ENCODE measurements around the gene CNTNAP2.

DNA sequence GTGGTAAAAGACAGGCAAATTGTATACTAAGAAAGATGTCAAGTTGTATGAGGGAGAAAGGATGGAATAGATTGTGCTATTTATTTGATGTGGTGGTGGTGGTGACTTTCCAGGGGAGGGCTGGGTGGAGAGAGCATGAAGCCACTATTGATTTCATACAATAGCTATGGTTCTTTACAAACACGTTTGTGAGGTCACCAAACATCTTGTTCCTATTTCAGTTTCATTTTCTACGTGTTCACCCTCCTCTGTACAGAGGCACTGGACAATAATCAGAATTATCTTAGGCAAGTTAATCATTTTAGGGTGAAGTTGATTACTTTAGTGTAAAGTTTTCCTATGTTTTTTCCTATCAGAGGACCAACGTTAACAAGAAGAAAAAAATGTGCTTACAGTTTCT is 10.3 kb upstream of the CNTNAP2 start:
- no peak for TF ChIP-seq GATA2 (IDR thresholded peaks at IDR 0.05; ENCODE audit: low read depth, low read length)
- TF ChIP-seq GATA3 (IDR thresholded peaks at IDR 0.05; ENCODE audit: low read depth, low read length) = no peak
